IMR-90 (cell line): ENCODE data around the gene SPATA24.

ENCODE experiments used
- BHLHE40 ChIP-seq: fragments of 150-350 bp; IDR thresholded peaks from 2 replicates; pipeline ENCODE4 v1.6.1; 2016; ENCODE audit warnings: mild to moderate bottlenecking, low read depth, low read length
- MAZ ChIP-seq: IDR thresholded peaks from 2 replicates; pipeline ENCODE4 v1.6.1; 2012; ENCODE audit warnings: low read depth, mild to moderate bottlenecking, low read length, improper control_type of control experiment, moderate library complexity, borderline replicate concordance
- MXI1 ChIP-seq: IDR thresholded peaks from 2 replicates; pipeline ENCODE4 v1.6.1; 2012; ENCODE audit warnings: low read depth, mild to moderate bottlenecking, low read length, moderate library complexity, borderline replicate concordance
- NFE2L2 ChIP-seq: fragments of 150-350 bp; IDR thresholded peaks from 2 replicates; pipeline ENCODE4 v1.6.1; 2016; ENCODE audit warnings: low read depth, mild to moderate bottlenecking, low read length
- POLR2A ChIP-seq: IDR thresholded peaks from 2 replicates; pipeline ENCODE4 v1.6.1; 2012; ENCODE audit warnings: mild to moderate bottlenecking, low read depth, low read length
- SMC3 ChIP-seq: fragments of 150-350 bp; IDR thresholded peaks from 2 replicates; pipeline ENCODE4 v1.6.1; 2016; ENCODE audit warnings: low read depth, mild to moderate bottlenecking, antibody characterized with exemption, low read length, moderate library complexity
- TF ChIP-seq, protein P1 (sequence below): conservative IDR thresholded peaks from 2 replicates; pipeline ENCODE4 v1.5.1; 2012; ENCODE audit warnings: mild to moderate bottlenecking, low read depth, low read length, improper control_type of control experiment

DNA sequence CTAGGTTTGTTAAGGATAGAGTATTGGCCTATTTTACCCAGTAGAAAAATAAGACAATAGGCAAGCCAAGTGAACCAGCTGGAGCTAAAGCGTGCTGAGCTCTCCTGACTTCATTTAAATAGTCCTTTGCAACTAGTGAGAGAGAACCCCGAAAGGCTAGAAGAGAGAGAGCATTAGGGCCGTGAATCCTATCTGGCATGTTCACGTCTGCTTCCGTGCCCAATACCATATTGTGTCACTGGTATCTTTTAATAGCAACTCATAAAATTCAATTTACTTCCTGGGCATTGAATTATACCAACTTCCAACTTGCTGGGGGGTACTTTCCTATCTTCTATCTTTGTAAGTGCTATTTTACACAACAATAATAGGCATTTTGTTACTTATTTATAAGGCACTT is 21.6 kb upstream of the SPATA24 start:
- TF ChIP-seq NFE2L2 (no peak), POLR2A (no peak), MAZ (no peak), MXI1 (no peak), BHLHE40 (no peak), SMC3 (no peak)
- TF ChIP-seq, protein P1, sequence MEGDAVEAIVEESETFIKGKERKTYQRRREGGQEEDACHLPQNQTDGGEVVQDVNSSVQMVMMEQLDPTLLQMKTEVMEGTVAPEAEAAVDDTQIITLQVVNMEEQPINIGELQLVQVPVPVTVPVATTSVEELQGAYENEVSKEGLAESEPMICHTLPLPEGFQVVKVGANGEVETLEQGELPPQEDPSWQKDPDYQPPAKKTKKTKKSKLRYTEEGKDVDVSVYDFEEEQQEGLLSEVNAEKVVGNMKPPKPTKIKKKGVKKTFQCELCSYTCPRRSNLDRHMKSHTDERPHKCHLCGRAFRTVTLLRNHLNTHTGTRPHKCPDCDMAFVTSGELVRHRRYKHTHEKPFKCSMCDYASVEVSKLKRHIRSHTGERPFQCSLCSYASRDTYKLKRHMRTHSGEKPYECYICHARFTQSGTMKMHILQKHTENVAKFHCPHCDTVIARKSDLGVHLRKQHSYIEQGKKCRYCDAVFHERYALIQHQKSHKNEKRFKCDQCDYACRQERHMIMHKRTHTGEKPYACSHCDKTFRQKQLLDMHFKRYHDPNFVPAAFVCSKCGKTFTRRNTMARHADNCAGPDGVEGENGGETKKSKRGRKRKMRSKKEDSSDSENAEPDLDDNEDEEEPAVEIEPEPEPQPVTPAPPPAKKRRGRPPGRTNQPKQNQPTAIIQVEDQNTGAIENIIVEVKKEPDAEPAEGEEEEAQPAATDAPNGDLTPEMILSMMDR: no peak
